HL-60 (cell line): ENCODE measurements around the gene SYT9.

Source experiments
- DNase-seq, 2 experiments: peaks; one replicate each; pipeline ENCODE4 v3.0.0-alpha.2; 2010 to 2020; ENCODE audit warnings: low read depth in 1 of 2, low spot score in 1 of 2
- H3K27ac ChIP-seq: fragments of 250-450 bp; sonication (Bioruptor Pico); replicated peaks from 2 replicates; pipeline ENCODE4 v1.5.1; 2020; ENCODE audit warnings: mild to moderate bottlenecking, moderate library complexity
- H3K27me3 ChIP-seq: fragments of 250-450 bp; sonication (Bioruptor Pico); 2 replicates; pipeline ENCODE4 v1.5.1; 2021; ENCODE audit warnings: mild to moderate bottlenecking, moderate library complexity; ENCODE audit not compliant: insufficient read depth, poor library complexity, severe bottlenecking
- H3K4me3 ChIP-seq: replicated peaks from 2 replicates; pipeline ENCODE4 v1.5.1; 2011; ENCODE audit warnings: mild to moderate bottlenecking, control low read depth, low read length; ENCODE audit not compliant: insufficient read depth
- GABPA ChIP-seq: IDR thresholded peaks from 2 replicates; pipeline ENCODE4 v1.6.1; 2012; ENCODE audit warnings: low read depth
- POLR2AphosphoS5 ChIP-seq: IDR thresholded peaks from 2 replicates; pipeline ENCODE4 v1.6.1; 2012; ENCODE audit warnings: low read depth
- REST ChIP-seq: IDR thresholded peaks from 2 replicates; pipeline ENCODE4 v1.6.1; 2012; ENCODE audit warnings: low read depth; ENCODE audit not compliant: insufficient replicate concordance
- SPI1 ChIP-seq: IDR thresholded peaks from 2 replicates; pipeline ENCODE4 v1.6.1; 2012; ENCODE audit warnings: low read depth, mild to moderate bottlenecking, borderline replicate concordance
- TF ChIP-seq, protein P1 (sequence below): IDR thresholded peaks from one replicate; pipeline ENCODE4 v1.5.1; 2011; ENCODE audit warnings: low read length, control low read depth, inconsistent platforms; ENCODE audit not compliant: insufficient read depth

Gene SYT9

GRCh38 chr11:7490535-7490934 is 238.8 kb downstream of the SYT9 start:
- H3K4me3 ChIP-seq = no peak overlapping the region
- no peak for DNase-seq
- TF ChIP-seq, protein P1, sequence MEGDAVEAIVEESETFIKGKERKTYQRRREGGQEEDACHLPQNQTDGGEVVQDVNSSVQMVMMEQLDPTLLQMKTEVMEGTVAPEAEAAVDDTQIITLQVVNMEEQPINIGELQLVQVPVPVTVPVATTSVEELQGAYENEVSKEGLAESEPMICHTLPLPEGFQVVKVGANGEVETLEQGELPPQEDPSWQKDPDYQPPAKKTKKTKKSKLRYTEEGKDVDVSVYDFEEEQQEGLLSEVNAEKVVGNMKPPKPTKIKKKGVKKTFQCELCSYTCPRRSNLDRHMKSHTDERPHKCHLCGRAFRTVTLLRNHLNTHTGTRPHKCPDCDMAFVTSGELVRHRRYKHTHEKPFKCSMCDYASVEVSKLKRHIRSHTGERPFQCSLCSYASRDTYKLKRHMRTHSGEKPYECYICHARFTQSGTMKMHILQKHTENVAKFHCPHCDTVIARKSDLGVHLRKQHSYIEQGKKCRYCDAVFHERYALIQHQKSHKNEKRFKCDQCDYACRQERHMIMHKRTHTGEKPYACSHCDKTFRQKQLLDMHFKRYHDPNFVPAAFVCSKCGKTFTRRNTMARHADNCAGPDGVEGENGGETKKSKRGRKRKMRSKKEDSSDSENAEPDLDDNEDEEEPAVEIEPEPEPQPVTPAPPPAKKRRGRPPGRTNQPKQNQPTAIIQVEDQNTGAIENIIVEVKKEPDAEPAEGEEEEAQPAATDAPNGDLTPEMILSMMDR = no peak
- TF ChIP-seq REST (no peak), SPI1 (no peak)
- H3K27ac ChIP-seq = no peak overlapping the region
- H3K27me3 ChIP-seq = no peaks in the 10 kb centered on the region

DNA sequence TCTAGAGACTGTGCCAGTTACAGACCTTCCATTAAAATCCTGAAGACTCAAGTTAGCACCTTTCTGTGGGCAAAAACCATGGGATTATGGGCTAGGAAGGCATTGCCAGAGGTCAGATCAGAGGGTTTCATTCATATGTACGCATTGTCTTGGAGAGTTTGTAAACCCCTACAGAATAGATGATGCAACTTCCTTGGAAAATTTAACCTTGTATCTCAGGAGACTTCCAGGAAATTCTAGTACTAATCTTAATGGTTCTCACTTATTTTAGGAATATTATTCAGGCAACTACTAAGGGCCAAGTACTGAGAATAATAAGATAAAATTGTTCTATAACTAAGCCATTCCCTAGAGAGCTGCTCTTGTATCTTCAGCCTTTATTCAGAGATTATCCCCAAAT is 240.5 kb downstream of the SYT9 start:
- no peak overlapping the region for H3K27ac ChIP-seq
- no peak overlapping the region for H3K4me3 ChIP-seq
- TF ChIP-seq SPI1 (no peak), GABPA (no peak), POLR2AphosphoS5 (no peak), REST (no peak)
- TF ChIP-seq, protein P1 = no peak
- no peak for DNase-seq
- no peaks in the 10 kb centered on the region for H3K27me3 ChIP-seq

DNA sequence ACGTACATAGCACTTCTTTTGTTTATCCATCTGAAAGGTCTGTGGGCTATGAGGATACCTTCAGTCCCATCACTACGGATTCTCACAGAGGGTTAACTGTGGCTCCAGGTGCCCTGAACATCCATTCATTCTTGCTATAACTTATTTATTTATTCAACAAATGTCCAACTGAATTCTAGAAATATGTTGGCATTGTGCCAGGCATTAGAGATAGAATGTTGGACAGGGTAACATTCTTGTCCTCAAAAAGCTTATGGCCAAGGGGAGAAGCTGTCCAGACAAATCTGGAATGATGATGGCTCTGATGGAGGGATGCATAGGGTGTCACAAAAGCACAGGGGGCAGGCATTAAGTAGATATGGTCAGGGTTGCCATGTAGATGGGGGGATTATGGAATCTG is 242.0 kb downstream of the SYT9 start:
- Histone ChIP-seq H3K27me3 (no peaks in the 10 kb centered on the region), H3K4me3 (no peak overlapping the region), H3K27ac (no peak overlapping the region)
- no peak for TF ChIP-seq GABPA
- TF ChIP-seq REST = no peak
- no peak for TF ChIP-seq SPI1
- TF ChIP-seq POLR2AphosphoS5 = no peak
- TF ChIP-seq, protein P1 = no peak
- no peak for DNase-seq
